Prostate gland (tissue), 2 donors: ENCODE data around the gene PIMREG. TPM values are rescaled to one million over a fixed set of nuclear protein-coding genes. Genes with fewer than 3 reads are reported as not detected.

Source experiments
- DNase-seq: peaks from one replicate; pipeline ENCODE4 v3.0.0-alpha.2; 2019; ENCODE audit warnings: low spot score
- H3K27ac ChIP-seq, 2 donors: fragments of 200-600 bp; sonication (generic); 2 replicates each; pipeline ENCODE4 v1.5.1; 2017 to 2019
- H3K27me3 ChIP-seq: fragments of 200-600 bp; sonication (generic); replicated peaks from 2 replicates; pipeline ENCODE4 v1.5.1; 2019; ENCODE audit not compliant: insufficient read depth
- H3K36me3 ChIP-seq, 2 donors: fragments of 200-600 bp; sonication (generic); 1 replicate in 1 of 2; 2 replicates in 1 of 2; pipeline versions ENCODE4 v1.5.1 to v1.8.1; 2017 to 2019
- H3K4me1 ChIP-seq: fragments of 200-600 bp; sonication (generic); replicated peaks from 2 replicates; pipeline ENCODE4 v1.5.1; 2019
- H3K4me3 ChIP-seq, 2 donors: fragments of 200-600 bp; sonication (generic); 2 replicates each; pipeline ENCODE4 v1.5.1; 2017 to 2019
- H3K9me3 ChIP-seq: fragments of 200-600 bp; sonication (generic); 2 replicates; pipeline ENCODE4 v1.5.1; 2017
- CTCF ChIP-seq, 4 experiments: fragments of 200-600 bp in 2 of 4; fragments of 450-650 bp in 2 of 4; sonication (generic) in 2 of 4; IDR thresholded peaks; 1 replicate in 3 of 4; 2 replicates in 1 of 4; pipeline ENCODE4 v1.5.1; 2016 to 2019; ENCODE audit warnings: antibody characterized with exemption in 4 of 4, mild to moderate bottlenecking in 2 of 4, moderate library complexity in 2 of 4
- POLR2A ChIP-seq: fragments of 450-650 bp; IDR thresholded peaks from one replicate; pipeline ENCODE4 v1.6.1; 2016; ENCODE audit warnings: antibody characterized with exemption, mild to moderate bottlenecking
- POLR2AphosphoS5 ChIP-seq: sonication (generic); formaldehyde crosslinking; IDR thresholded peaks from one replicate; pipeline ENCODE4 v1.6.1; 2017; ENCODE audit warnings: antibody characterized with exemption
- WGBS: methylation state at CpG from one replicate; pipeline ENCODE4 v1.1.5; 2018; 5-methylcytosine and 5-hydroxymethylcytosine counted together
- intact Hi-C: fragments of 100-400 bp; cut with DNase I; formaldehyde crosslinking; loops from one replicate; pipeline ENCODE4 v1.14.2; 2022
- total RNA-seq, 2 donors: library from RNA; depleted of rRNA; stranded (reverse); fragments of >200 nt; gene quantifications; one replicate each; pipeline ENCODE4 v1.1.0, GENCODE V29; 2016

Gene PIMREG
- total RNA-seq, 2 donors from 2014 or later = 0.45 to 4.9 TPM

DNA sequence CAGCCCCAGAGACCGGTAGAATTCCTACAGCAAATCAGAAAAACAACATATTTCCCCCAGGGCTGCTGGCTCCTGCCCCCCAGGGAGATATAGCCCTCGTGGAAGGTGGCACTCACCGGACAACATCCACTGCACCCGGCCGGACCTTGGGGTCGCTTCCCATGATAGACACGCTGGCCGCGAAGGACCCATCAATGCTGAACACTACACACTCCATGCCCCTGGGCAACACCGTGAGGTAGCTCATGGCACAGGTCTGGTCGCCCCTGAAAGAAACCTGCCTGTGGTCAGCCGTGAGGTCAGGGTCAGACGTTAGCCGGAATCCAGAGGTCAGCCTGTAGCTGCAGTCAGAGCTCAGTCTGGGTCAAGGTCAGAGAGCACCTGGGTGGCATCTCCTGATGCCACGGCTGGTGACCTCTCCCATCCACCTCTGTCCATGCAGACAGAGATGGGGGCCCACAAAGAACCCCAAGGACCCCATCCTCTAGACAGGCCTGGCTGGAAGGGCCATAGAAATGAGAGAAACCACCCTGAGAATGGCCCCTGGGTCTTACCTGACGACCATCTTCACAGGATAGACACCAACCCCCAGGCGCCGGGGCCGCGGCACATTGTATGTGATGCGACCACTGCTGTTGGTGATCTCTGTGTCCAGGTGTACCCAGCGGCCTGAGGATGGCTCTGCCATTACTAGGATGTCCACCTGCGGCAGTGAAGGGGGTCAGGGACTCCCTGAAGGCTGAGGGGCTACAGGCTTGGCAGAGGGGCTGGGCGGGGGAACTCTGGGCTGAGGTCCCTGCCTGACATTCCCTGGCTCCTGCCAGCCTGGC lies 19.6 kb downstream of the PIMREG start:
- H3K9me3 ChIP-seq = no peaks in the 10 kb centered on the region
- DNase-seq = no peak
- TF ChIP-seq POLR2AphosphoS5 (no peak), POLR2A (no peak), CTCF (IDR thresholded peaks at IDR 0.05) (no peak)
- H3K27ac ChIP-seq = no peak overlapping the region
- H3K4me1 ChIP-seq = no peaks in the 10 kb centered on the region
- no peaks in the 10 kb centered on the region for H3K27me3 ChIP-seq
- 95% methylated on average over 24 of the region's 24 CpGs for WGBS
- intact Hi-C loops = no loop called here
- H3K36me3 ChIP-seq = no peaks in the 10 kb centered on the region
- no peak overlapping the region for H3K4me3 ChIP-seq

DNA sequence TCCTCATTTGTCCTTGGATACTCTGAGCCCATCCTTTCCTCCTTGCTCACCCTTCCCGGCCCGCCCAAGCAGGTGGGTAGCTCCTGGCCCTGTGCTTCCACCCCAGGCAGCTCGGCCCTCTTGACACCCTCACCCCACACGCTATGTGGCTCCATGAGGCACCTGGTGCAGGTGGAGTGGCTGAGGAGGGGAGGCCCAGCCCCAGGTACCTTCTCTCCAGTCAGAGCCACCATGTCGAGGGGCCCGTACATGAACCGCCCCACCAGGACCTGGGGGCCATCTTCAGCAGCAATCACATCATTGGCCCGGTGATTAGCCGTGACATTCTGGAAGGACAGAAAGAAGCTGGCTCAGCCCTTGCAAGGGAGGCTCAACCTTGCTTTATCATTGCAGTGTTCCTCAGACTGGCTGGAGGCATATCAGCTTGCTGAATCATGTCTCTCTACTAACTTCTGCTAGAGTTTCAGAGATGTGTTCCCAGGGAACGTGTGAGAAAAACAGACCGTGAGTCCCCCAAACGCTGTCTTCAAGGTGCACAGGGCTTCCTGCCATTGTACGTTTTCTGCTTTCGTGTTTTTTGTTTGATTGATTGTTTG lies 20.3 kb downstream of the PIMREG start:
- TF ChIP-seq POLR2AphosphoS5 (no peak), POLR2A (no peak), CTCF (IDR thresholded peaks at IDR 0.05) (no peak)
- intact Hi-C loops = no loop called here
- Histone ChIP-seq H3K27me3 (no peaks in the 10 kb centered on the region), H3K9me3 (no peaks in the 10 kb centered on the region), H3K27ac (no peak overlapping the region), H3K36me3 (no peaks in the 10 kb centered on the region), H3K4me3 (no peak overlapping the region), H3K4me1 (no peaks in the 10 kb centered on the region)
- DNase-seq = no peak
- WGBS = 91% methylated on average over 14 of the region's 14 CpGs

GRCh38 chr17:6465206-6466003 lies 21.1 kb downstream of the PIMREG start:
- Histone ChIP-seq H3K4me3 (no peak overlapping the region), H3K27me3 (no peaks in the 10 kb centered on the region), H3K4me1 (no peaks in the 10 kb centered on the region), H3K9me3 (no peaks in the 10 kb centered on the region), H3K27ac (no peak overlapping the region), H3K36me3 (no peaks in the 10 kb centered on the region)
- no peak for TF ChIP-seq CTCF (IDR thresholded peaks at IDR 0.05)
- intact Hi-C loops = no loop called here
- 77% methylated on average over 19 of the region's 19 CpGs for WGBS
- DNase-seq = no peak

DNA sequence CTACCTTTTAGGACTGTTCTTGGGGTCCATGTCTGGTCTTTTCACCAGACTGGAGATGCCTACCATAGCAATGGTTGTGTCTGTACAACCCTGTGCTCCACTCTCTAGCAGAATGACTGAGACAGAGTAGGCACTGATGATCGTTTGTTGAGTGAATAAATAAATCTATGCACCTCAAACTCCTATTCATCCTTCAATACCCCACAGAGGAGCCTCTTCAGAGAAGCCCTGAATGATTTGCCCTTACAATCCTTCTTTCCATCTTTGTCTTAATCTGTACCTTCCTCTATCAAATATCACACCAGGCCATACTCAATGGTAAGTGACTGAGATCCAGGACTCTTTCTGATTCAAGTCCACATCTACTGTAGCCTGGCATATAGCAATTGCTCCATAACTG lies 23.3 kb downstream of the PIMREG start:
- Histone ChIP-seq H3K4me3 (no peak overlapping the region), H3K27ac (no peak overlapping the region), H3K36me3 (no peaks in the 10 kb centered on the region), H3K4me1 (no peaks in the 10 kb centered on the region), H3K9me3 (no peaks in the 10 kb centered on the region), H3K27me3 (no peaks in the 10 kb centered on the region)
- intact Hi-C loops = no loop called here
- no peak for DNase-seq
- TF ChIP-seq POLR2AphosphoS5 = no peak
- no peak for TF ChIP-seq POLR2A
- TF ChIP-seq CTCF (IDR thresholded peaks at IDR 0.05) = no peak
- 88% methylated on average over 1 of the region's 1 CpG for WGBS
